A204.1 (cell line): ENCODE results near the gene PURA.

Experiments
- FAIRE-seq: peaks from 2 replicates; lab custom pipeline; 2012; peaks lifted over from hg19 to GRCh38; lab: Jason Lieb, UNC

The PURA gene

GRCh38 chr5:140159014-140159927 lies 45.4 kb downstream of the PURA start:
- no peak for FAIRE-seq

DNA sequence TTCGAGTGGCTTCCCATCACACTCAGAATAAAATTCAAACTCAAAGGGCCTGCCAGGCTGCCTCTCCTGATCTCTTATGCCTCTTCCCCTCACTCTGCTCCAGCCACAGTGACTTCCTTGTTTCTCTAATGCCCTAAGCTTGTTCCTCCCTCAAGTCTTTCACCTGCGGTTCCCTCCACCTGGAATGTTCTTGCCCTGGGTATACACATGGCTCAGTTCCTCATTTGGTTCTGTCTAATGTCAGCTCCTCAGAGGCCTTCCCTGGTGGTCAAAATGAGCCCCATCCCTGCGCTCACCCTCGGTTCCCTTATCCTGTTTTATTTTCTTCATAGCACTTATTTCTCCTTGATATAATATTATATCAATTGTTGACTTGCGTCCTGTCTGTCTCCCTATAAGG lies 48.4 kb downstream of the PURA start:
- no peak for FAIRE-seq

DNA sequence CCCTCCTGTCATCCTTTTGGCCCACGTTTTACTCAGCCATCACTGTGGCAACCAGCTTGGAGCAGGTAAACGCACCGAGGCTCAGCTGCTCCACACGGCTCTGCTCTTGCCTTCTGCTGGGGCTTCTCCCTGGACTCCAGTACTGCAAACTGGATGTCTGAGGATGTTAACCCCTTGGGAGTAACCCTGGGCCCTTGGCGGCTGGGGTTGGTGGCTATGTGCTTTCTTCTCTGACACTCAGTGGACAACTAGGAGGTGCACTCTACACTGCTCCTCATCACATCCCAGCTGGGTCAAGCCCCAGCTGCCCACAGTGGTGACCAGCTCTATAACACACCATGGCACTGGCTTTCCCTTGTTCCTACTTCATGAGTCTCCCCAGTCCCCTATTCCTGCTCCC lies 48.9 kb downstream of the PURA start:
- FAIRE-seq: no peak

GRCh38 chr5:140165101-140165922 lies 51.4 kb downstream of the PURA start:
- no peak for FAIRE-seq

GRCh38 chr5:140165923-140166270 lies 52.0 kb downstream of the PURA start:
- no peak for FAIRE-seq

DNA sequence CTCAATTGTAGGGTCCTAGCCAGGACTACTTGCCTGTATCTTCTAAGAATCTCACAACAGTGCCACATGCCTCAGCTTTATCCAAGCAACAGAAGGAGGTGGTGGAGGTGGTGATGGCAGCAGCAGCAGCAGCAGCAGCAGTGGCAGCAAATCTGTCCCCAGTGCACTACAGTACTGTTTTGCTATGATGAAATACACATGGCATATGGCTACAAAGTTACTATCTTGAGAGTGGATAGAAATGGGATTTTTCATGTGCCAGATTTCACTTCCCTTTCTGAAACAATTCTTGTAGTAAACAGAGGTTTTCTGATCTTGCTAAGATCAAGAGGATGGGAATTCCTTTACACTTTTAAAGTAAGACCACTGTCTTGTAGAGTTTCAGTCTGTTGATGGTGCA lies 53.0 kb downstream of the PURA start:
- no peak for FAIRE-seq

DNA sequence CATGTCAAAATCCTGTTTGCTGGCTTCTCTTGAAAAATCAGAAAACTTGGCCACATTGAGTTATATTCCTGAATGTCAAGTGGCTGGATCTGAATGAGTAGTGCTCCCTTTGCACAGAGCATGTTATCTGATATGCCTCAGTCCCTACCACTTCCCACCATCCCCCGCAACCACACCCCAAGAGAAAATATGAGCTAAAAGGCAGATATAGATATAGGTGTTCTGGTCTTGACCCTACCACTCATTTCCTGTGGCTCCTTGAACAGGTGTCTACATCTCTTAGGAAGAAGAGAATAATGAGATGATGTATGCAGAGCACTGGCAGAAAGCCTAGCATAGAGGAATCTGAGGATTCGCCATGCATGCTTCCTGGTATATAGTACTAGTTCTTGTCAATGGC lies 54.5 kb downstream of the PURA start:
- FAIRE-seq: no peak

DNA sequence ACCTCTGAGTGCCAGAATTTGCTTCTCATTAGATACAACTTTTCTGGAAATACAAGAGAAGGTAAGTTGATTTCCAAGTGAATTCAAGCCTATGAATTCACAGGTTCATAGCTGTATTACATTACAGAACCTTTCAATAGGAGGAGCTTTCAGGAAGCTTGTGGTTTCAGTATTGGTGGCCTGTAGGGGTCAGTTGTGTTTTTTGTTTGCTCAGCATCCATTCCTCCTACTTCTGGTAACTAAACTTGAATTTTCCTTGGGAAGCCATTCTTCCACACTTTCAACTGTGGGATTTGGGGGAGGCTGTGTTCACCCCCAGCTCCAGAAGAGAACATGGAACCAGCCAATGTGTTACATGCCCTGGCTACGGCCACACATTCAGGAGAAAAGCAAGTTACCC lies 55.5 kb downstream of the PURA start:
- no peak for FAIRE-seq

DNA sequence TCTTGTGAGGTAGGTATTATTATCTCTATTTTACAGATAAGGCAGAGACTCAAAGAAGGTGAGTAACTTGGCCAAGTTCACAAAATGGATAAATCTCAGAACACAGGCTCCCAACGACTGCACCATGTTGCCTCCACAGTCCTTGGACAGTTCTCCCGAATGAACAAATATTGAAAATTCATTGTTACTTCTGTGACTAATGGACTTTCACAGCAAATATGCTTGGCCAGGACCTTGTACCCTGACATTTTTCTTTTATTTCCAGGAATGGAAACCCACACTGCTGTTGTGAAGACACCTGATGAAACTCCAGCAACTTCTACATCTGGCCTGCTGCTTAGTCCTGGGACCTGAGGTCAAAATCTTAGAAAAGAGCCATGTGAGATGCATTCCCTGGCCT lies 58.6 kb downstream of the PURA start:
- FAIRE-seq: no peak

DNA sequence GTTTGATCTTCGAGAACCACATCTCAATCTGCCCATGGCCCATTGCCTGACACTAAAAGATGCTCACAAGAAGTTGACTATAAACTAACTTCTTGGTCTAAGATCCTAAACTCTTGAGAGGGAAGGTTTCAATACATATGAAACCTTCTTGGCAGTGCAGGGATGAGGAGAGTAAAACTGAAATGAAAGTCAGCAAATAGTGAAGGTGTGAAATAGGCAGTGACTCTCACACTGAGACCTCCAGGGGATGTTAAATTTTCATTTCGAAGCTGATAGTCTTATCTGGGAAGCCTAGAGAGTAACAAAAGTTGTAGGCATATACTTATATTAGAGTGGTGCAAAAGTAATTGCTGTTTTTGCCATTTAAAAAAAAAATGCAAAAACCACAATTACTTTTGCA lies 60.1 kb downstream of the PURA start:
- FAIRE-seq: no peak

- FAIRE-seq: no peak
Measured at GRCh38 chr5:140174465-140175366, 60.8 kb downstream of the PURA start, which contains the start of gene CYSTM1. CYSTM1 (plus strand) TSS chr5:140175188; CDS start chr5:140194466, 19,278 bp downstream.
